HG03159 (cell line): ENCODE results near the gene SPATA31C1.
"Not testable (repeated sequence)": the region's sequence is repeated elsewhere in the genome, so short reads cannot be mapped to it uniquely, and the experiment has no call there.

Source experiments
- ATAC-seq: cut with Tn5 transposase; IDR thresholded peaks from one replicate; pipeline ENCODE4 v1.9.1; 2021; ENCODE audit warnings: mild to moderate bottlenecking, moderate library complexity; ENCODE audit not compliant: unreplicated experiment

The SPATA31C1 gene

GRCh38 chr9:87886210-87886932 is 31.4 kb upstream of the SPATA31C1 start:
- ATAC-seq = no peak

- no peak for ATAC-seq
Observed at GRCh38 chr9:87886933-87887505, 30.7 kb upstream of the SPATA31C1 start.

GRCh38 chr9:87887661-87888480 is 29.9 kb upstream of the SPATA31C1 start:
- ATAC-seq = no peak

GRCh38 chr9:87888501-87888900 is 29.3 kb upstream of the SPATA31C1 start:
- ATAC-seq = no peak

- no peak for ATAC-seq
Observed at GRCh38 chr9:87889065-87889881, 28.5 kb upstream of the SPATA31C1 start.

GRCh38 chr9:87889882-87890252 is 27.9 kb upstream of the SPATA31C1 start:
- no peak for ATAC-seq

- ATAC-seq = no peak
Observed at GRCh38 chr9:87890837-87891236, 26.9 kb upstream of the SPATA31C1 start.

- ATAC-seq = no peak
Observed at GRCh38 chr9:87891754-87892153, 26.0 kb upstream of the SPATA31C1 start.

- ATAC-seq = no peak
Observed at GRCh38 chr9:87892956-87893355, 24.8 kb upstream of the SPATA31C1 start.

GRCh38 chr9:87894998-87895625 is 22.6 kb upstream of the SPATA31C1 start:
- ATAC-seq = no peak

GRCh38 chr9:87896891-87897290 is 20.9 kb upstream of the SPATA31C1 start:
- no peak for ATAC-seq

GRCh38 chr9:87898151-87898550 is 19.6 kb upstream of the SPATA31C1 start:
- ATAC-seq = no peak

- not testable (repeated sequence) for ATAC-seq
Observed at GRCh38 chr9:87902371-87902770, 15.4 kb upstream of the SPATA31C1 start.

GRCh38 chr9:87909310-87910041 is 8.3 kb upstream of the SPATA31C1 start:
- no peak for ATAC-seq

GRCh38 chr9:87910821-87911220 is 6.9 kb upstream of the SPATA31C1 start:
- no peak for ATAC-seq

GRCh38 chr9:87919013-87919412 is 1.3 kb downstream of the SPATA31C1 start:
- ATAC-seq = not testable (repeated sequence)

GRCh38 chr9:87921561-87921960 is 3.8 kb downstream of the SPATA31C1 start:
- ATAC-seq = not testable (repeated sequence)

GRCh38 chr9:87923012-87923411 is 5.2 kb downstream of the SPATA31C1 start:
- ATAC-seq = not testable (repeated sequence)

- not testable (repeated sequence) for ATAC-seq
Observed at GRCh38 chr9:87924851-87925250, 7.1 kb downstream of the SPATA31C1 start.

- not testable (repeated sequence) for ATAC-seq
Observed at GRCh38 chr9:87929152-87929551, 11.4 kb downstream of the SPATA31C1 start.
